ENCODE data around the gene MICU1. TPM values are rescaled to one million over a fixed set of nuclear protein-coding genes. Genes with fewer than 3 reads are reported as not detected.

The MICU1 gene
- total RNA-seq, 1 donor from 2014 or later, result 30.4 TPM

Other genes with a start within 250 kb of the MICU1 start
- gene MCU, start 66.1 kb upstream of the MICU1 start, total RNA-seq, result 22.0 and 30.3 TPM in 2 replicates